NCI-H187 treated with DMSO at 0.1 percent for 48 hours (cell line): Measurements from ENCODE around the gene KCNE4.

Experiments
- DNase-seq: peaks from one replicate; lab custom pipeline; 2025; lab: John Stamatoyannopoulos, UW

Gene KCNE4

GRCh38 chr2:223051693-223052289 is at the start of gene KCNE4:
TSS of gene KCNE4 (plus strand) at chr2:223052190. CDS start at chr2:223052831, 641 bp downstream.
- no peak for DNase-seq

GRCh38 chr2:223003191-223003590 is 48.8 kb upstream of the KCNE4 start:
- no peak for DNase-seq

GRCh38 chr2:223005496-223005895 is 46.5 kb upstream of the KCNE4 start:
- no peak for DNase-seq

- no peak for DNase-seq
These were observed 44.5 kb upstream of the KCNE4 start for GRCh38 chr2:223007531-223007930.

- DNase-seq = no peak
These were observed 43.8 kb upstream of the KCNE4 start for GRCh38 chr2:223008162-223008561.

- DNase-seq = no peak
These were observed 43.0 kb upstream of the KCNE4 start for GRCh38 chr2:223008956-223009355.

- no peak for DNase-seq
These were observed 41.3 kb upstream of the KCNE4 start for GRCh38 chr2:223010641-223011040.

GRCh38 chr2:223012291-223012690 is 39.7 kb upstream of the KCNE4 start:
- no peak for DNase-seq

GRCh38 chr2:223019390-223019930 is 32.5 kb upstream of the KCNE4 start:
- no peak for DNase-seq

GRCh38 chr2:223019987-223020717 is 31.8 kb upstream of the KCNE4 start:
- no peak for DNase-seq

- no peak for DNase-seq
These were observed 30.9 kb upstream of the KCNE4 start for GRCh38 chr2:223020971-223021675.

- DNase-seq = no peak
These were observed 25.5 kb upstream of the KCNE4 start for GRCh38 chr2:223026357-223027110.

- no peak for DNase-seq
These were observed 24.5 kb upstream of the KCNE4 start for GRCh38 chr2:223027442-223027841.

- no peak for DNase-seq
These were observed 22.7 kb upstream of the KCNE4 start for GRCh38 chr2:223029287-223029686.

- DNase-seq = no peak
These were observed 19.5 kb upstream of the KCNE4 start for GRCh38 chr2:223032187-223033142.

- DNase-seq = no peak
These were observed 17.6 kb upstream of the KCNE4 start for GRCh38 chr2:223034221-223034975.

GRCh38 chr2:223036790-223037444 is 15.1 kb upstream of the KCNE4 start:
- no peak for DNase-seq

- DNase-seq = no peak
These were observed 14.6 kb upstream of the KCNE4 start for GRCh38 chr2:223037445-223037800.

GRCh38 chr2:223039618-223040017 is 12.4 kb upstream of the KCNE4 start:
- DNase-seq = no peak

- DNase-seq = no peak
These were observed 11.5 kb upstream of the KCNE4 start for GRCh38 chr2:223040527-223040926.
